ENCODE data around the gene CNGA4.

GRCh38 chr11:6225024-6225423 lies 13.9 kb upstream of the CNGA4 start:
- TF ChIP-seq EZH2 (optimal IDR thresholded peaks at IDR 0.05; ENCODE audit: low read depth, low read length) (no peak), EZH2phosphoT487 (IDR thresholded peaks at IDR 0.05; ENCODE audit: low read length) (no peak), CTCF (IDR thresholded peaks at IDR 0.05; ENCODE audit: low read length) (no peak)
